HG02763 (cell line): ENCODE measurements around the gene NPTX1.

ENCODE experiments used
- ATAC-seq: cut with Tn5 transposase; IDR thresholded peaks from one replicate; pipeline ENCODE4 v1.9.1; 2021; ENCODE audit warnings: mild to moderate bottlenecking, moderate library complexity; ENCODE audit not compliant: unreplicated experiment

NPTX1 gene

DNA sequence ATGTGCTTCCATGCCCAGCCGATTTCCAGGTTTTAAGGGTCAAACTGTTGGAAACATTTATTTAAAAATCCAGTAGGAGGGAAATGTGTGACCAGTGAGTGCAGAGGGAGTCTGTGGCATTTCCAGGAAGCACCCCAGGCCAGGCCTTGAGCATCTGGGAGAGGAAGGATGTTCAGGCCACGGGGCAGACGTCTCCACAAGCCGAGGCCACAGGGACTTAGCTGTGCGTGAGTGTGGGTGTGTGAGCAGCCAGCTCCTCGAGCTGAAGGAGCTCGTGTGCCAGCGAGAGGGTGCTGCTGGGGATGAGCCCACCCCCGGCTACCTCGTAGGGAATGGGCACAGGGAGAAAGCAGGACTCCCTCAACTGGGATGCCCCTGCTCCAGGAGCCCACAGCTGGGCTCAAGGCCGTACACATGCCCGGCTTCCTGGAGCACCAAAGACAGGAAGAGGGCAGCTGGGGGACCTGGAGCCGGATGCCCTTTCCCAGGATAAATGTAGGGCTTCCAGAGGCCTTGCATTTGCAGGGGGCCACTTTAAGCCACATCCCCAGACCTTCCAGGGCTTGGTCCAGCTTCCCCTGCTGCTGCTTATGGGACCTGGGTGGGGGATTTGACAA, 12.5 kb downstream of the NPTX1 start:
- no peak for ATAC-seq

DNA sequence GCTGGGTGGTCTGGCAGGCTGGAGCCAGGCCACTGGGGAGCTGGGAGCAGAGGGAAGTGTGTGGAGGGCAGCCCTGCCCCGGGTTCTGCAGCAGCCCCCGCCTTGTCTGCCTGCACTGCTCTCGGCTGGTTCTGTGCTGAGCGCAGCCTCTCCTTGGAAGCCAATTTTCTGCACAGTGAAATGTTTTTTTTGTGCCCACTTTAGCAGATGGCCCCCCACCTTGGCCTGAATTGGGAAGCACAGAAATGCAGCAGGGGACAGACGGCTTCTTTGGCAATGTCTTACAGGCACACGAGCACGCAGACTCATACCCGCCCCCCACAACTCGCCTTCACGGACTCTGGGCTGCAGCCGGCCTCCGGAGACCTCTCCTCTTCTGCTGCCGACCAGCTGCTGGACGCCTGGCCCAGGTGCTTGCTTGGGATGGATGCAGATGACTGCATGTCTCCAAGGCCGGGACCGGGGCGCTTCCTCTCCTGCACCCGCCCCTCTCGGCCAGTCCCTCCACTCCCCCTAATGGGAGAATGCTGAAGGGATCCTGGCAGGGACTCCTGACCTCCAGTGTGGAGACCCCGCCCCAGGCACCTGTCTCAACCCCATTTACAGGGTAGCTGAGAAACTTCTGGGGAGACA, 14.8 kb downstream of the NPTX1 start:
- no peak for ATAC-seq

- ATAC-seq = no peak
Observed at GRCh38 chr17:80460429-80460834, 16.0 kb downstream of the NPTX1 start.

GRCh38 chr17:80459234-80459633, 17.2 kb downstream of the NPTX1 start:
- no peak for ATAC-seq

DNA sequence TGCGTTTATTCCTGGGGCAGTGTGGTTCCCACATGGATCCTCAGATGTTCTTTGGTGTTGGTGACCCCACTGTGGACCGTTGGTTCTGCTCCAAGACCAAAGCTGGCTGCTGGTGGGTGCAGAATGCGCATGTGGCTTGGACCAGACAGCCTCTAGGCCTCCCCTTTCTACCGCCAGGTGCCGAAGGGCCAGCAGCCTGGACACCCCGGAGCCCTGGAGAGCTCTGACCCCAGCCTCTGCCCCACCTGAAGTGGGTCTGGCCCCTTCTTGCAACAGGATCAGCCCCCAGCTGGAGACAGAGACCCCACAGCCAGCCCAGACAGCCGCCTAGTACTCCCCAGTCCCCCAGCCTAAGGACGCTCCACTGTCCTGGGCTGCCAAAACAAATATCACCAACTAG, 18.4 kb downstream of the NPTX1 start:
- ATAC-seq = no peak

DNA sequence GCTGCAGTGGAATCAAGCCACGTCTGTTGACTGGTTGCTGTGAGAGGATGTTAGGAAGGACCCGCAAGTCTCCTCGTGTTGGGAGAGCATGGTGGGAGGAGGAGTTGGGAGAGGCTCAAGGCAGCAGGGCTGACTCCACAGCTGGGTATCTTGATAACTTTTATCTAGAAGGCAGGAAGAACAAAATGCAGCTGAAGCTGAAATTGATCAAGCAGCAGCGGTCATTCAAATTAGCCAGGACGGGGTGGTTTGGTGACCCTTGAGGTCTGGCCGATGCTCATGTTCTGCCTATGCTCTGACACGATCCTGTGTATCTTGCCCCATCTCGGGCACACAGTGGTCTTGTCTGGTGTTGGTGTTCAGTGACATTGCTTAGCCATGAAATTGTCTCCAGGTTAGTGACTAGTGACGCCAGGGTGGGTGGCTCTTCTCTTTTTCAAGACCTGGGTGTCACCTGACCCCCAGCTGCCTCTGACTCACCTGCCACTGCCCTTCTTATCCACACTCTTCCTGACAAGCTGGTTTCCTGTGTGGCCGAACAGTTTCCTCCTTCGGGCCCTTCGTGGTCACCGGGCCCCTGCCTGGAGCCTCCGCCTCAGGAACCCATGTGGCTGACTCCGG, 19.1 kb downstream of the NPTX1 start:
- no peak for ATAC-seq

DNA sequence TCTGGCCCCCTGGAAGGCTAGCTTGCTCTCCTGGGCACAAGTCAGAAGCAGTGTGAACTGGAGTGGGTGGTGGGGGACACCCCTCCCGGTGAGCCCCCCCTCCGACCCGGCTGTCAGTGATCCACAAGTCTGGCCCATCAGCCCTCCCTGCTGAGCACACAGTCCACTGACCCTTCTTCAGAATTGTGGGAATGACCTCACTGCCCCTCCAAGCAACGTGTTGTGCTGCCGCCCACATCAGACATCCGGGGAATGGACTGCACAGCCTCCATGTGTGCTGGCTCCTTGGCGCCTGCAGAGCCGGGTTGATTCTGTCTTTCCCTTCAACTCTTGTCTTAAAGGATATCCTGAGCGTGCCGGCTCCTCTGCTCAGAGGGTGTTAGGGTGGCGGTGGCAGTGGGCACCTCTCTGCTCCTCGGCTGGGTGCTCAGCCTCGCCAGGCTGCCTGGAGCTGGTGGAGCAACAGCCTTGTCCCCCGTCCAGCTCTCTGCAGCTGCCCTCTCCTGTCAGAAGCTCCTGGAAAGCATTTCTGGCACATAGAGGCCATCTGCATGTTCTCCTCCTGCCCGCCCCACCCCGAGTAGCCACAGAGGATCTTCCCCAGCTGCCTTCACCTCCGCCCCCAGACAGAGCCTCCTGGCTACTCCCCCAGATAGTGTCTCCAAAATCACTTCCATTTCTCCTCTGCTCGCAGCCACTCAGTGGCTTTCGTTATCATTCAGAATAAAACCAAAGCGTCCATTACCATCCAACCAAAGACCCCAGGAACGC, 19.8 kb downstream of the NPTX1 start:
- ATAC-seq = no peak

DNA sequence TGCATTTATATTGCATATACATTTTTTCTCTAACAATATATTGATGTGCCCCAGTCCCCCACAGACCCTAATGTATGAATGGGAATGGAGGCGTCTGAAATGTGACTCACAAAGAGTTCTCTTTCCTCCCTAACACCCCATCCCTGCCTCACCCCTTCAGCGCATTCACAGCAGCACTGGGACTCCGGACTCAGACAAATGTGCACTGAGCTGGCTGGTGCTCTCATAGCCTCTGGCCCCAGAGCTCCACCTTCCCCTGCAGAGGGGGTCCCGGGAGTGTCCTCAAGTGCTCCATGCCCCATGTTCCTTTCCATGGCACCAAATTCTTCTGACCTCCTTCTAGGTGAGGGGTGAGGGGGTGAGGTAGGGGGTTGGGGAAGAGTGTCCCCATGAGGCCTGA, 20.6 kb downstream of the NPTX1 start:
- ATAC-seq = no peak

DNA sequence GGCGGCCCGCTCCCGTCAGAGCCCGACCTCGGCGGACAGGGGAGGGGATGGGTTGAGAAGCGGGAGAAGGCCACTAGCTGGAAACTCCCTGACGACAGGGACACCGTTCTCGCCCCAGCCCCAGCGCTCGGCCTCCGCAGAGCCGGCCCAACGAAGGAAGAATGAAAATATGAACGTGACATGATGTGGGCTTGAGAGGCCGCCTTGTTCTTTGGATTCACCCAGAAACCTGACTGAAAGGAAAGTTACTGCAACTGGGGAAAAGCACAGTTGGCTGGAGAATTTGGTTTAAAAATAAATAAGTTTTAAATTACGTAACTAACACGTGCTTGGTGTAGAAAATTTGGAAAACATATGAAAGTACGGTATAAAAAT, 21.1 kb downstream of the NPTX1 start:
- peak; percentile 27 for ATAC-seq

- peak; percentile 81 for ATAC-seq
Observed at GRCh38 chr17:80454557-80455335, 21.7 kb downstream of the NPTX1 start.

DNA sequence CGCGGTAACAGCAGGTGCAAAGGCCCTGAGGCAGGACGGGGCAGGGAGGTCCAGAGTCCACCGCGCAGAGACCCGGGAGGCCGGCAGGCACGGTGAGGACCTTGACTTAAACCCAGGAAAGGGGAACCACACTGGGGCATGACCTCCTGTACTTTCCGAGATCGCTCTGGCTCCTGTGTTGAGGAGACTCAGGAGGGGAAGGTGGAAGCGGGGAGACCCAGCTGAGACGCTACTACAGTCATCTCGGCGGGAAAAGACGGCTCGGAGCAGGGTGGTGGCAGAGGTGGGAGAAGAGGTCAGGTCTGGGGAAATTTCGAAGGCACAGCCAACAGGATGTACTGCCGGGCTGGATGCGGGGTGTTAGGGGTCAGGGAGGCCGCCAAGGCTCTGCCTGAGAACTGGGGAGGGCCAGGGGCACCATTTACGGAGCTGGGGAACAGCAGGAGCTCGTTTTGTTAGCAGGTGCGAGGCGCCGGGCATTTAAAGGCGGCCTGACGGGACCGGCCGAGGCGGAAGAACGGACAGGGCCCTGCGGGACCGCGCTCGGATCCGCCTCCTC, 22.3 kb downstream of the NPTX1 start:
- no peak for ATAC-seq

GRCh38 chr17:80453126-80453997, 23.0 kb downstream of the NPTX1 start:
- ATAC-seq = no peak

- ATAC-seq = no peak
Observed at GRCh38 chr17:80452173-80452915, 24.1 kb downstream of the NPTX1 start.

DNA sequence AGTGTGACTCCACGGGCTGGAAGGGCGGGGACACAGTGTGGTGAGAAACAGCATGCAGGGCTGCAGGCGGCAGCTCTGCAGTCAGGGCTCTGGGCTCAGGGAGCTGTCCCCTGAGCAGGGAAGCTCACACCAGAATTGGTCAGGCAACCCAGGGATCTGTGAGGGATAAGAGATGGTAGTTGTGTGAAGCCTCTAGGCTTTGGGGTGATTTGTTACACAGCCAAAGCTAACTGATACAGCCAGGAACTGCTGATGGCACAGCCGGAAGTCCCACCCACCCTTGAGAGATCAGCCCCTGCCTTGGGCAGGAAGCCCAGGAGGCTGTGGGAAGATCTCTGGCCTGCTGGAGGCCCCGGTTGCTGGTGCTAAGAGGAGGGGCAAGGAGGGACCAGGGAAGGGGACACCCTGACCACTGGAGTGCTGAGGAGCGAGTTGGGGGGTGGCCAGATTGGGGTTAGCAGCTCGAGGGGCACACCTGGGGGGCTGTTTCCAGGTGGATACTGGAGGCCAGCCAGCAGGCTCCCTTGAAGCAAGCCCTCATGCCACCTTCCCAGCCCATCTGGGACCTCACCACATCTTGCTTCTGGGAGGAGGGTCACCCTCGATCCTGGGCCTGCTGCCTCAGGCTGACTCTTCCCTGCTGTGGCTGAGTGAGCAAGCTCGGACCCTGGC, 25.2 kb downstream of the NPTX1 start:
- ATAC-seq = no peak

DNA sequence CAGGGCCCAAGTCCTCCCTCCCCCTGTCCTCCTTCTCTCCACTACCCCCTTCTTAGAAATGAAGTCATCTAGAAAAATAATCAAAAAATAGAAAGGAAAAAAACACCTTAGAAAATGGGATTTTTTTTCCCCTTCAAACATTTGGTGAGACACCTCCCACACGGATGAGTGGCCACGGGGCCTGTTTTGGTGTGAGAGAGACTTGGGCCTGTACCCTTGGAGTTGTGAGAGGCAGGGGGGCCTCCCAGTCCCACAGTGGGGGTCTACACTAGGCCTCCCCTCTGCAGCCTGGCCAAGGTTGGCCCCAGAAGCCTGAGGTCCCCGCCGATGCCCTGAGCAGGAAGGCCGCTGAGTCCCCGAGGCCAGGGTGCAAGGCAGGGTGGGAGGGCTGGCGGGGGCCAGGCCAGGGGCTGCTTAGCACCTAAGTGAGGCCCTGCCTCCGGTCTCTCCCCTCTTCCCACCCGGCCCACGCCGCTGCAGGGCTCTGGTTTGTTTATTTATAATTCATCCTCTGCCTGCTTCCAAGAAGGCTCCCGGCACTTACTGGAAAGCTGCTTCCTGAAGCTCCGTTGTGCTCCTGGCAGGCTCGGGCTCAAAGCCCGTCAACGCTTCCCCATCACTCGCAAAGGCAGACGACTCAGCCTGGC, 26.4 kb downstream of the NPTX1 start:
- ATAC-seq = no peak

DNA sequence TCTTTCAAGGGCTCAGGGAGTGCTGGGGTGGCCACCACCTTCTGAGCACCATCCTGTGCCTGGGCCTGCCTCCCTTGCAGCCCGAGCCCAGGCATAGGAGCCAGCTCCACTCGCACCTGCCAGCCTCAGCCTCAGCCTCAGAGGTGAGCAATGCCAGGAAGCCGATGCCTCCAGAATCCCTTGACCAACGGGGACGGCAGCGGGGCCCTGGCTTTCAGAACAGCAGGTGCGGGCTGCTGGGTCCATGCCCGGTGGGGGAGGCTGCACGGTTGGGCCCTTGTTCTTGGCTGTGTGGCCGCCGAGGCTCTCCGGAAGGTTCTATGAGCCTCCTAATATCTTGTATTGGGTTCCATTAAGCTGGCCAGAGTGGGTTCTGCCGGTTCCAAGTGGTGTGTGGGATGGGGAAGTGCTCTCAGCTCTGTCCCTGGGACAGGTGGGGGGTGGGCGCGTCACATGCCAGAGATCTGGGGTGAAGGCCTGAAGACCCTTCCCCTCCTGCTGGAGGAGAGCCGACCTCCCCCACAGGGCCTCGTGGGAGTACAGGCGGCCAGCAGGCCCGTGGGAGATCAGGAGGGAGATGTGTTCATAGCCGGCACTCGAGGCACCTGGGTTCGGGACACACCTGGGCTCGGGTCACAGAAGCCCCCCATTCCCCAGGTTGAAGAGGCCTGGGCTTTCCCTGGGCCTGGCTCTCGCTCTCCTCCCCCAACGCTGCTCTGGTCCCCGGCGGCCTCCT, 27.0 kb downstream of the NPTX1 start:
- no peak for ATAC-seq

DNA sequence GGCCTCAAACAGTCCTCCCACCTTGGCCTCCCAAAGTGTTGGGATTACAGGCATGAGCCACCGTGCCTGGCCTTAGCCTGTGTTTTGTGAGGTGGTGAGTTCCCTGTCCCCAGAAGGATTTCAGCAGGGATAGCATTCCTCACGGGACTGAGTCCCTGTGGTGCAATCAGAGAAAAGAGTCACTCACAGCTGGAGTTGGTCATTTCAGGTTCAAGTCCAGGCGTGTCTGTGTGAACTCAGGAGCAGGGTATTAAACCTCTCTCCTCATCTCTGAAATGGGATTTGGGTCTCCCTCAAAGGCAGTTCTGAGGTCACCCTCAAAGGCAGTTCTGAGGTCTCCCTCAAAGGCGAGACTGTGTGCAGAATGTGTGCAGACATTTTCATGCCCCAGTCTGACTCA, 28.6 kb downstream of the NPTX1 start:
- no peak for ATAC-seq
